PC-3 (cell line): ENCODE results near the gene TMEM271. TPM values are rescaled to one million over a fixed set of nuclear protein-coding genes. Genes with fewer than 3 reads are reported as not detected.

Source experiments
- ATAC-seq: fragments of 200-7000 bp; cut with Tn5 transposase; 2 replicates; pipeline ENCODE4 v1.9.1; 2020; ENCODE audit warnings: mild to moderate bottlenecking, moderate library complexity
- BruUV-seq: library from RNA; stranded (reverse); fragments of 400-500 nt; replicated peaks from 2 replicates; lab custom pipeline; 2021; lab: Mats Ljungman, UMichigan
- CTCF ChIA-PET: fragments of 300-600 bp; sonication (Branson Sonifier 250); formaldehyde crosslinking; loops from one replicate; lab custom pipeline; 2022; ENCODE audit warnings: antibody characterized with exemption; lab: Charles Lee
- POLR2A ChIA-PET: fragments of 300-600 bp; sonication (Branson Sonifier 250); formaldehyde crosslinking; loops from one replicate; lab custom pipeline; 2022; ENCODE audit warnings: antibody characterized with exemption; ENCODE audit not compliant: unreplicated experiment; lab: Charles Lee
- DNase-seq: peaks from one replicate; pipeline ENCODE4 v3.0.0-alpha.2; 2015
- H2AFZ ChIP-seq: fragments of 300-600 bp; sonication (generic); 2 replicates; pipeline ENCODE4 v1.6.0; 2016; ENCODE audit warnings: antibody characterized with exemption, low read length
- H3F3A ChIP-seq: fragments of 300-600 bp; sonication (generic); one replicate; pipeline ENCODE4 v1.6.0; 2017; ENCODE audit warnings: antibody characterized with exemption, low read length, control low read depth, mild to moderate bottlenecking; ENCODE audit not compliant: unreplicated experiment
- H3K27ac ChIP-seq: fragments of 300-600 bp; sonication (generic); 2 replicates; pipeline ENCODE4 v1.5.1; 2016; ENCODE audit warnings: mild to moderate bottlenecking, low read length
- H3K27me3 ChIP-seq: fragments of 300-600 bp; sonication (generic); 2 replicates; pipeline ENCODE4 v1.6.1; 2016; ENCODE audit warnings: low read length, mixed read lengths
- H3K36me3 ChIP-seq: fragments of 300-600 bp; sonication (generic); 2 replicates; pipeline ENCODE4 v1.6.1; 2016; ENCODE audit warnings: low read depth, mixed run types, low read length, mixed read lengths
- H3K4me1 ChIP-seq: fragments of 300-600 bp; sonication (generic); 2 replicates; pipeline ENCODE4 v1.5.1; 2016; ENCODE audit warnings: low read length; ENCODE audit not compliant: insufficient read depth
- H3K4me2 ChIP-seq: fragments of 300-600 bp; sonication (generic); 2 replicates; pipeline ENCODE4 v1.6.0; 2016; ENCODE audit warnings: low read length
- H3K4me3 ChIP-seq: fragments of 300-600 bp; sonication (generic); 2 replicates; pipeline ENCODE4 v1.5.1; 2016; ENCODE audit warnings: mild to moderate bottlenecking, low read length, mixed read lengths
- H3K79me2 ChIP-seq: fragments of 300-600 bp; sonication (generic); 2 replicates; pipeline ENCODE4 v1.6.1; 2017; ENCODE audit warnings: low read length, mixed read lengths
- H3K9ac ChIP-seq: fragments of 300-600 bp; sonication (generic); 2 replicates; pipeline ENCODE4 v1.6.0; 2016; ENCODE audit warnings: mild to moderate bottlenecking, low read length
- H3K9me2 ChIP-seq: fragments of 300-600 bp; sonication (generic); replicated peaks from 2 replicates; pipeline ENCODE4 v1.6.1; 2016; ENCODE audit warnings: mixed run types, low read length, mixed read lengths
- H3K9me3 ChIP-seq: fragments of 300-600 bp; sonication (generic); 2 replicates; pipeline ENCODE4 v1.6.1; 2016; ENCODE audit warnings: low read length, mixed read lengths
- H4K20me1 ChIP-seq: fragments of 300-600 bp; sonication (generic); 2 replicates; pipeline ENCODE4 v1.6.1; 2016; ENCODE audit warnings: low read length, mixed read lengths
- EZH2 ChIP-seq: fragments of 300-600 bp; sonication (generic); IDR thresholded peaks from one replicate; pipeline ENCODE4 v1.6.1; 2017; ENCODE audit warnings: antibody characterized with exemption, mild to moderate bottlenecking, low read length; ENCODE audit not compliant: unreplicated experiment
- EZH2phosphoT487 ChIP-seq: fragments of 300-600 bp; sonication (generic); IDR thresholded peaks from 2 replicates; pipeline ENCODE4 v1.6.1; 2018; ENCODE audit warnings: mild to moderate bottlenecking, antibody characterized with exemption, low read length, borderline replicate concordance
- intact Hi-C: fragments of 100-400 bp; cut with micrococcal nuclease; formaldehyde crosslinking; loops from 2 replicates; pipeline ENCODE4 v1.9.0; 2023
- total RNA-seq: library from RNA; depleted of rRNA; stranded (reverse); fragments of >200 nt; gene quantifications from 2 replicates; pipeline ENCODE4 v1.2.3, GENCODE V29; 2014
- TF ChIP-seq, protein P1 (sequence below): fragments of 300-600 bp; sonication (generic); conservative IDR thresholded peaks from 2 replicates; pipeline ENCODE4 v1.5.1; 2017; ENCODE audit warnings: antibody characterized with exemption, low read depth, mild to moderate bottlenecking, low read length

TMEM271 gene
- total RNA-seq, 1 experiment from 2014 or later: not detected

DNA sequence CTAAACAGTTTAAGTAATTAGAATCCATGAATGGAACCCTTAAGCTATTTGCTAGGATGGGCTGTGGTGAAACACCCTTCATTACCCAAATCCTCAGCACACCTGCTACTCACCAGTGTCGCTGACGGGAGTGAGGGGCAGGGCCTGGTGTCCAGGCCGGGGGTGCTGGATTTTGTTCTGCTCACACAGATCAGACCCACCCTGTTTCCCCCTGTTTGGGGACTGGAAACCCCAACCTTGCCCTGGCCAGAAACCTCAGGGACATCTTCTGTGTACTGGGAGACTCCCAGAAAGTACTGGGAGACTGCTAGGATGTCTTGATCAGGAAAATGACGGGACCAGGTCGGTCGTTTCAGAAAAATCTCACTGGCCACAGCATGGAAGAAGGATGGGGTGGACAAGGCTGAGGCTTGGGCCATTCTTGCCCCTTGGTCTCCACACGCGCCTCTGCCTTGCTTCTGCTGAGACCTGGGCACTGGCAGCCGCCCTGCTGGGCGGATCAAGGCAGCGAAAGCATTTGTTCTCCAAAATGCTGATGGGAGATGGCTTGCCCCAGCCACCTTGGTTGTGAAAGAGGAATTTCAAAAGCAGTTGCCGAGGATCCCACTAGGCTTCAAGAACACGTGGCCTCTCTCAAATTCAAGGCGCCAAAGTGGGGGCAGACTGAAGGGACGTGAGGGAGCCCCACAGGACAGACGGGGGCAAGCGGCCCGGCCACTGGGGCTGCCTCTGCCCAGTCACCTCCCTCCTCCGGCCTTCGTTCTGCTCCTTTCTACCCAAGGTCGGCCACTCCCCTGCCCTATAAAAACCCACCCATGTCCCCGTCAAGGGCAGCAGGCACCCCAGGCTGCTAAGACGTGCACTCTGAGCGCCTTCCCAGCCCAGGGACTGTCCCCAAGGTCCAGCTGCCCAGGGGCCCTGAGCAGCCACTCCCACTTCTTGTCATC, 25.8 kb upstream of the TMEM271 start:
- Histone ChIP-seq H3K9ac (no peak overlapping the region), H3K9me2 (no peaks in the 10 kb centered on the region), H2AFZ (no peak overlapping the region), H3K9me3 (no peaks in the 10 kb centered on the region), H3K79me2 (no peaks in the 10 kb centered on the region), H3K4me1 (no peaks in the 10 kb centered on the region), H3K27me3 (0 out of 2 replicates have a peak, but pooled peaks cover 7% of the 10 kb centered on the region), H4K20me1 (no peaks in the 10 kb centered on the region), H3K4me2 (no peak overlapping the region), H3K36me3 (no peaks in the 10 kb centered on the region), H3K4me3 (no peak overlapping the region), H3F3A (no peaks in the 10 kb centered on the region), H3K27ac (no peak overlapping the region)
- no peak for ATAC-seq
- DNase-seq: no peak
- no peak for TF ChIP-seq EZH2
- TF ChIP-seq, protein P1, sequence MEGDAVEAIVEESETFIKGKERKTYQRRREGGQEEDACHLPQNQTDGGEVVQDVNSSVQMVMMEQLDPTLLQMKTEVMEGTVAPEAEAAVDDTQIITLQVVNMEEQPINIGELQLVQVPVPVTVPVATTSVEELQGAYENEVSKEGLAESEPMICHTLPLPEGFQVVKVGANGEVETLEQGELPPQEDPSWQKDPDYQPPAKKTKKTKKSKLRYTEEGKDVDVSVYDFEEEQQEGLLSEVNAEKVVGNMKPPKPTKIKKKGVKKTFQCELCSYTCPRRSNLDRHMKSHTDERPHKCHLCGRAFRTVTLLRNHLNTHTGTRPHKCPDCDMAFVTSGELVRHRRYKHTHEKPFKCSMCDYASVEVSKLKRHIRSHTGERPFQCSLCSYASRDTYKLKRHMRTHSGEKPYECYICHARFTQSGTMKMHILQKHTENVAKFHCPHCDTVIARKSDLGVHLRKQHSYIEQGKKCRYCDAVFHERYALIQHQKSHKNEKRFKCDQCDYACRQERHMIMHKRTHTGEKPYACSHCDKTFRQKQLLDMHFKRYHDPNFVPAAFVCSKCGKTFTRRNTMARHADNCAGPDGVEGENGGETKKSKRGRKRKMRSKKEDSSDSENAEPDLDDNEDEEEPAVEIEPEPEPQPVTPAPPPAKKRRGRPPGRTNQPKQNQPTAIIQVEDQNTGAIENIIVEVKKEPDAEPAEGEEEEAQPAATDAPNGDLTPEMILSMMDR: no peak
- no peak for TF ChIP-seq EZH2phosphoT487
- intact Hi-C loops: no loop called here
- no TSS peak for BruUV-seq
- POLR2A ChIA-PET: no interaction called here
- CTCF ChIA-PET: no interaction called here

DNA sequence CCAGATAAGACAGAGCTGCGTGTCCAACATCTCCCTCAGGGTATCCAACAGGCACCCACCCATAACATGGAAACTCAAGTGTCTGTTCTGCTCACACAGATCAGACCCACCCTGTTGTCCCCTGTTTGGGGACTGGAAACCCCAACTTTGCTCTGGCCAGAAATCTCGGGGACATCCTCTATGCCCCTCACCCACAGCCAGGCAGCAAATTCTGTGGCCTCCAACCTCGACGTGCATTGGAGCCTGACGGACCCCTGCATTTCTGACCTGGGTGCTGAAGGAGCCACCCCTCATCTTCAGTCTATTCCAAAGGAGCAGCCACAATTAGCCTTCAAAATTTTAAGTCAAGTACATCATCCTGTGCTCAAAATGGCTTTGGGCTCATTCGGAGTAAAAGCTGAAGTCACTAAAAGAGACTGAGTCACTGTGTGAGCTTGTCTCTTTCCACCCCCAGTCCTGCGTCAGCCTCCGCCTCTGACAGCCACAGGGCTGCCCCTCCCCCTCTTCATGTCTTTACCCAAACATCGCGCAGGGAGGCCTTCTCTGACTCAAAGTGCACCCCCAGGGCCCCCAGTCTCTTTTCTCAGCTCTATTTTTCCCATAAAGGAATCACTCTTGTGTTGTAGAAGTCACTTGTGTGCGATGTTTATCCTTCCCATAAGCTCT, 24.9 kb upstream of the TMEM271 start:
- Histone ChIP-seq H3K27ac (no peak overlapping the region), H3K4me2 (no peak overlapping the region), H3K79me2 (no peaks in the 10 kb centered on the region), H3K9me3 (no peaks in the 10 kb centered on the region), H4K20me1 (no peaks in the 10 kb centered on the region), H3K9ac (no peak overlapping the region), H3K36me3 (no peaks in the 10 kb centered on the region), H3K4me3 (no peak overlapping the region), H3K4me1 (no peaks in the 10 kb centered on the region), H3K27me3 (0 out of 2 replicates have a peak, but pooled peaks cover 7% of the 10 kb centered on the region), H3F3A (no peaks in the 10 kb centered on the region), H3K9me2 (no peaks in the 10 kb centered on the region), H2AFZ (no peak overlapping the region)
- POLR2A ChIA-PET: no interaction called here
- CTCF ChIA-PET: no interaction called here
- no peak for TF ChIP-seq EZH2
- TF ChIP-seq EZH2phosphoT487: no peak
- TF ChIP-seq, protein P1: no peak
- intact Hi-C loops: no loop called here
- ATAC-seq (no peak), DNase-seq (no peak)
- BruUV-seq: no TSS peak
